Measurements from ENCODE around the gene ABCF2.

ABCF2 gene

DNA sequence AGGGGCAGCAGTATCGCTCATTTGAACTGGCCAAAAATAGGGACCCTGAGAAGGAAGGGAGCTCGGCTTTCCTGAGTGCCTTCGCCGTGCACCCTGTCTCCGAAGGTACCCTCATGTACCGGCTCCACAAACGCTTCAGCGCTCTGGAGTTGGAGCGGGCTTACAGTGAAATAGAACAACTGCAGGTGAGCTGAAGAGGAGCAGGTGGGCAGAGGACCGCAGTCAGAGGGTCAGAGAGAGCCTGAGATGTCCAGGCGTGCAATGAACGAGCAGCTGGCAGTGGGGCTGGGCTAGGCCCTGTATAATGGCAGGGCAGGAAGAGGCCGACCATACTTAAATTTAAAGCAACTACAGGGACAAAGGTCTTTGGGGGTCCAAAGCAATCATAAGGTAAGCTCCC, 9.4 kb upstream of the ABCF2 start:
- no peak for DNase-seq (ENCODE audit: low read depth in 1 of 2, low spot score in 1 of 2)
- TF ChIP-seq JUND (IDR thresholded peaks at IDR 0.05; ENCODE audit: low read depth), result no peak
- in situ Hi-C loops (cut with HindIII; ENCODE audit: low pct_unique_long_range_greater_than_20kb, low sequenced_read_pairs), result no loop called here

DNA sequence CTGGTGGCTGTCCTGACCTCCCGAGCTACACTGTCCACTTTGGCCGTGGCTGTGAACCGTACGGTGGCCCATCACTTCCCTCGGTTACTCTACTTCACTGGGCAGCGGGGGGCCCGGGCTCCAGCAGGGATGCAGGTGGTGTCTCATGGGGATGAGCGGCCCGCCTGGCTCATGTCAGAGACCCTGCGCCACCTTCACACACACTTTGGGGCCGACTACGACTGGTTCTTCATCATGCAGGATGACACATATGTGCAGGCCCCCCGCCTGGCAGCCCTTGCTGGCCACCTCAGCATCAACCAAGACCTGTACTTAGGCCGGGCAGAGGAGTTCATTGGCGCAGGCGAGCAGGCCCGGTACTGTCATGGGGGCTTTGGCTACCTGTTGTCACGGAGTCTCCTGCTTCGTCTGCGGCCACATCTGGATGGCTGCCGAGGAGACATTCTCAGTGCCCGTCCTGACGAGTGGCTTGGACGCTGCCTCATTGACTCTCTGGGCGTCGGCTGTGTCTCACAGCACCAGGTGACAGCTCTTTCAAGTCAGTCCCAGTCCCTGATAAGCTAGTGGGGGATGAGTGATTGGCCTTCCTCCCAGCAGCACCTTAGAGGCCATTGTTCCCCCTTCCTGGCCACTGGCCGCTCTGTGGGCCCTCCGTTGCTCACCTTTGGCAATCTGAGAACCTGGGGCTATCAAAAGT, 8.2 kb upstream of the ABCF2 start:
- no peak for DNase-seq (ENCODE audit: low read depth in 1 of 2, low spot score in 1 of 2)
- in situ Hi-C loops (cut with HindIII; ENCODE audit: low pct_unique_long_range_greater_than_20kb, low sequenced_read_pairs), result no loop called here
- no peak for TF ChIP-seq JUND (IDR thresholded peaks at IDR 0.05; ENCODE audit: low read depth)

DNA sequence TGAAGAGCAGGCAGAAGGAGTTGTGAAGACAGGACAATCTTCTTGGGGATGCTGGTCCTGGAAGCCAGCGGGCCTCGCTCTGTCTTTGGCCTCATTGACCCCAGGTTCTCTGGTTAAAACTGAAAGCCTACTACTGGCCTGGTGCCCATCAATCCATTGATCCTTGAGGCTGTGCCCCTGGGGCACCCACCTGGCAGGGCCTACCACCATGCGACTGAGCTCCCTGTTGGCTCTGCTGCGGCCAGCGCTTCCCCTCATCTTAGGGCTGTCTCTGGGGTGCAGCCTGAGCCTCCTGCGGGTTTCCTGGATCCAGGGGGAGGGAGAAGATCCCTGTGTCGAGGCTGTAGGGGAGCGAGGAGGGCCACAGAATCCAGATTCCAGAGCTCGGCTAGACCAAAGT, 6.8 kb upstream of the ABCF2 start:
- no peak for TF ChIP-seq JUND (IDR thresholded peaks at IDR 0.05; ENCODE audit: low read depth)
- in situ Hi-C loops (cut with HindIII; ENCODE audit: low pct_unique_long_range_greater_than_20kb, low sequenced_read_pairs), result no loop called here
- DNase-seq (ENCODE audit: low read depth in 1 of 2, low spot score in 1 of 2), result no peak

DNA sequence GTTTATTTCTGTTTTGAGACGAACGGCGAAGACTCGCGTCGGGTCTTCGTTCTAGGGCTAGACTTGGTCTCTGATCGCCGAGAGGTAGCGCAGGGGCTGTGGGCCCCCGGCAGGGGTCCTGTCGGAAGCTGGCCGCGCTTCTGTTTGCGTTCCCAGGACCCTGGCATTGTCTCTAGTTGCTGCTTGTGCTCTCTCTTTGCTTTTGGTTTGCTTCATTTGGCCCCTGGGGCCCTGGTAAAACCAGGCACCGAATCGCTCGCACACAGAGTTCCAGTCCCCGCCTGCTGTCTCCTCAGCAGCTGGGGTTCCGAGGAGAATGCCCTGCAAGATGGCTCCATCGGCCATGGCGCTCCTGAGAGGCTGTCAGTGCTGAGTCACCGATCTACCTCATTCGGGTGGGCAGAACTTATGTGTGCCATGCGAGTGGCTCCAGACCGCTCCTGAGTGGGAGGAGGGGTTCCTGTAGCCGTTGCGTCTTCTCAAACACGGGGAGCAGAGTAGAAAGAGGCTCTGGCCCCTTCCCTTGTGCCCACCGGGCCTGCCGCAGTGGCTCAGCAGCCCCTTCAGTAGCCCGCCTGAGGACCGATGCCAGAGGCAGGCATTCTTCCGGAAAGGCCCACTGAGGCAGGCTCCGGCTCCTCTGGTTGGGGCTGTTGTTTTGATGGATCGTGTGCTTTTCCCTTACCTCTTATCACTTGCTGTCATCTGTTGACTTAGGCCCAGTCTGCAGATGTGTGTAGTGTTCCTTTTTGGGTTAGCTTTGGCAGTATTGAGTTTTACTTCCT, 6.1 kb upstream of the ABCF2 start:
- TF ChIP-seq JUND (IDR thresholded peaks at IDR 0.05; ENCODE audit: low read depth), result no peak
- DNase-seq (ENCODE audit: low read depth in 1 of 2, low spot score in 1 of 2), result peak in 1 of 2 experiments; percentile 31
- in situ Hi-C loops (cut with HindIII; ENCODE audit: low pct_unique_long_range_greater_than_20kb, low sequenced_read_pairs), result no loop called here

DNA sequence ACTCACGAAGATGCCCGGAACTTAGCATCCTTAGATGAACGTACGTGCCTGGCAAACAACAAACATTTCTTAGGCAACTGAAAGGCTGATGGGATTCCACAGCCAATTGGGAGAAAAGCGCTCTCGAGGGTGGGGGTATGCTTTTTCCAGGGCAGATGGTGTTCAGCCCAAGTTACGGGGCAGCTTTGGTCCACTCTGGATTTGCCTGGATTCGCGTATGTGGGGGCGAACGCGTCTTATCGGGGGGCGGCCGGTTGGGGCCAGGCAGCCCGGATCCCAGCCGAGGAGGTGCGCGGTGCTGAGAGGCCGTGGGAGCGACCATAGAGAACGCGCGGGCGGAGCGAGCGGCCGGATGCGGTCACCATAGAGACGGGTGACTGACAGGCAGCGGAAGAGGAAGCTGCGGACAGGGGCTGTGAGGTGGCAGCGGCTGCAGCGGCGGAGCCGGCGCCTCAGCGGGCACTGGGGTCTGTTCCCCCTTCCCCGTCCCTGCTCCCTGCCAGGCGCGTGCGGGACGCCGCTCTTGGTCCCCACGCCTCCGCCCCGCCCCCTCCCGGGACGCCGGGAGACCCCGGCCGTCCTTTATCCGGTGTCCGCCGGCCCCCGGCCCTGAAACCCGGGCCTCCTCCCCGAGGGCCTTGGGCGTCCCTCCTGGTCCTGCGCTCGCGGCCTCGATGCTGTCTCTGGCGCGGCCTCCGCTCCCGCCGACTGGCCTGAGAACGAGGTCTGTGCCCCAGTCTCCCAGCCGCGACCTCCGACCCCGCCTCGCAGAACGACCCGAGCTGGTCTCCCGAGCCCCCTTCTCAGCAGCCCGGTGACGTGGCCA, 5.3 kb upstream of the ABCF2 start, which contains the start of gene CHPF2:
TSS of gene CHPF2 (plus strand) at position 393 of the 826 bp plus-strand sequence. CDS start 1,529 bp downstream, outside the sequence.
- in situ Hi-C loops (cut with HindIII; ENCODE audit: low pct_unique_long_range_greater_than_20kb, low sequenced_read_pairs), result no loop called here
- TF ChIP-seq JUND (IDR thresholded peaks at IDR 0.05; ENCODE audit: low read depth), result no peak
- peak; percentile 85 to 94 for DNase-seq (ENCODE audit: low read depth in 1 of 2, low spot score in 1 of 2)

DNA sequence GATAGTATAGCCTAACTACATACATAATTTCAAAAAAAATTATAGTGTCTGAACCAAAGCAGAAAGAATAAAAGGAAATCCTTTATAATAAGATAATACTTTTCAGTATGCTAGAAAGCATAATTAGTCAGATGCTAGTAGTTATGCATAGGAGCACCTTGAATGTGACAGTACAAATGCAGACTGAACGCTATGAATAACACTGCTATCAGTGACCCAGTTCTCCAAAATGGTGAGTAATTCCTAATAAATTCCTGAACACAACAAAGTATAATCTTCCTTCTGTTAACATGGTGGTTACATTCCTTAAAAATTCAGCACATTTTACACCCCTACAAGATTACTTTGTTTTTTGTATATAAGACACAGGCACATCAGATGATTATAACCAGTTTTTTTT, 4.1 kb upstream of the ABCF2 start:
- TF ChIP-seq JUND (IDR thresholded peaks at IDR 0.05; ENCODE audit: low read depth), result no peak
- in situ Hi-C loops (cut with HindIII; ENCODE audit: low pct_unique_long_range_greater_than_20kb, low sequenced_read_pairs), result no loop called here
- DNase-seq (ENCODE audit: low read depth in 1 of 2, low spot score in 1 of 2), result no peak

DNA sequence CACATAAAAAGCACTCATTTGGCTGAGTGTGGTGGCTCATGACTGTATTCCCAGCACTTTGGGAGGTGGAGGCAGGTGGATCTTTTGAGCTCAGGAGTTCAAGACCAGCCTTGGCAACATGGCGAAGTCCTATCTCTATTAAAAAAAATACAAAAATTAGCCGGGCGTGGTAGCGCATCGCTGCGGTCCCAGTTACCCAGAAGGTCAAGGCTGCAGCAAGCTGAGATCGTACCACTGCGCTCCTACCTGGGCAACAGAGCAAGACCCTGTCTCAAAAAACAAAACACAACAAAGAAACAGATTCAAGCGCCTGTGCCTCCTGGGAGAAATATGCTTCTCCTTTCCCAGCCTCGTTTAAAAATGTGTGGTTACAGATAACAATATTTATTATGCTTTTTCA, 2.2 kb upstream of the ABCF2 start:
- in situ Hi-C loops (cut with HindIII; ENCODE audit: low pct_unique_long_range_greater_than_20kb, low sequenced_read_pairs), result no loop called here
- no peak for DNase-seq (ENCODE audit: low read depth in 1 of 2, low spot score in 1 of 2)
- no peak for TF ChIP-seq JUND (IDR thresholded peaks at IDR 0.05; ENCODE audit: low read depth)

DNA sequence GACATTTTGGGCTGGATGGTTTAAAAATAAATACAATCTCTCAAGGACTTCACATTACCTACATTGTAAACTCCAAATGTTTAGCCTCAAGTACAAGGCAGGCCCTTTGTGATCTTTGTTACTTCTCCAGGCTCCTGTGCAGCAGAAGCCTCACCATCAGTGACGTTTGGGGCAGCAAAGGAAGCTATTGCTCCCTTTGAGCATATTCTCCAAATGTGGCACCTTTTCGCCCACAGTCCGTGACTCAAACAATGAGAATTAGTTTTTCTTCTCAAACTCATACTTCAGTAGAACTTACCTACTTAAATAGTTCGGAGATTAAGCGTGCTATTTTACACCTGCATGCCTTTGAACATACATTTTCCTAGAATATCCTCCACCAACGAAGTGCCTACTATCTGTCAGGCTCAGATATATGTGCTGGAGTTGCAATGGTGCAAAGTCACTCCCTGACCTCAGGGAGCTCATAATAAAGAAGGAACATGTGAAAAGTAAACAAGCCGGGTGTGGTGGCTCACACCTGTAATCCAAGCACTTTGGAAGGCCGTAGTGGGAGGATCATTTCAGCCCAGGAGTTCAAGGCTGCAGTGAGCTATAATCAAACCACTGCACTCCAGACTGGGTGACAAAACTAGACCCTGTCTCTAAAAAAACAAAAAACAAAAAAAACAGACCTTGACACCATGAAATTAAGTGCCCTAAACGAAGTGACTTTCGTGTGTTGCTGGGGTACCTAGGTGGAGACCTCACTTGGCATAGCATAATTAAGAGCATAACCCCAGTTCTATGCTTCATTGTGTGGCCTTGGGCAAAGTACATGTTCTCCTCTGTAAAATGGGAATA, 1.2 kb upstream of the ABCF2 start:
- no peak for DNase-seq (ENCODE audit: low read depth in 1 of 2, low spot score in 1 of 2)
- no peak for TF ChIP-seq JUND (IDR thresholded peaks at IDR 0.05; ENCODE audit: low read depth)
- in situ Hi-C loops (cut with HindIII; ENCODE audit: low pct_unique_long_range_greater_than_20kb, low sequenced_read_pairs), result no loop called here

DNA sequence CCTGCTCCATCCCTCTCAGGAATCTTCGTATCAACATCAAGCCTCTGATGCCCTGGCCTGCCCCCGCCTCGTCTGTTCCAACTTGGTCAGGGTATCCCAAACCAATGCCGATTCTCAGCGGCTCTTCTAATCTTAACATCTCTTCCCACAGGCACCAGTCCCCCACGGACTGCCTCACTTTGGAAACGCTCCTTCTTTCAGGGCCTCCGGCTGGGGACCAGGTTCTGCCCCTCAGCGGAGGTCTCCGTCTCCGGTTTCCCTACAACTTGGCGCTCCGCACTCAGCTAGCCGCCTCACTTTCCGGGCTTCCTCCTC, 488 bp downstream of the ABCF2 start:
- DNase-seq (ENCODE audit: low read depth in 1 of 2, low spot score in 1 of 2), result no peak
- in situ Hi-C loops (cut with HindIII; ENCODE audit: low pct_unique_long_range_greater_than_20kb, low sequenced_read_pairs), result no loop called here
- TF ChIP-seq JUND (IDR thresholded peaks at IDR 0.05; ENCODE audit: low read depth), result no peak

DNA sequence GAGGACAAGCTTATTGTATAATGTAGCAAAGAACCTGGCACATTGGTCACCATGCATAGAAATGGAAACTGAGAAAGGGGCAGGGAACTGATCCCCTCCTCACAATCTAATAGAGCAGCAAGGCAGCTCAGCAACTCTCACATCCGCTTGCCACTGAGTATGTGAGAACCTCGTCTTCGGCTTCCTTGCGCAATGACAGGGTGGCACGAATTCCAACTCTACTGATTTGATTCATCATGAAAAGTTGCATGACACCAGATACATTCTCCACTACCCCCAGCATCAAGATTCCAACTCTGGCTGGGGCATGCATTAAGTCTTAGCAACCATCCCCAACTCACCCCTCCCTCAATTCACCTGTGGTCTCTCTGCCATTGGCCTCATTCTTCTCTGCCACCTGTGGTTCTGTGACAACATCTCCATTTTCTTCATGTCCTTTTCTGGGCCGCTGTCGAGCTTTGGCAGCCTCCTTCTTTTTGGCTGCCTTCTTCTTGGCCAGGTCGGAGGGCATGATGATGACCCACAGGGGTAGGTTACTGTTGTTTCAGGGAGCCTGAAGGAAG, 976 bp downstream of the ABCF2 start:
- in situ Hi-C loops (cut with HindIII; ENCODE audit: low pct_unique_long_range_greater_than_20kb, low sequenced_read_pairs), result no loop called here
- TF ChIP-seq JUND (IDR thresholded peaks at IDR 0.05; ENCODE audit: low read depth), result no peak
- no peak for DNase-seq (ENCODE audit: low read depth in 1 of 2, low spot score in 1 of 2)

DNA sequence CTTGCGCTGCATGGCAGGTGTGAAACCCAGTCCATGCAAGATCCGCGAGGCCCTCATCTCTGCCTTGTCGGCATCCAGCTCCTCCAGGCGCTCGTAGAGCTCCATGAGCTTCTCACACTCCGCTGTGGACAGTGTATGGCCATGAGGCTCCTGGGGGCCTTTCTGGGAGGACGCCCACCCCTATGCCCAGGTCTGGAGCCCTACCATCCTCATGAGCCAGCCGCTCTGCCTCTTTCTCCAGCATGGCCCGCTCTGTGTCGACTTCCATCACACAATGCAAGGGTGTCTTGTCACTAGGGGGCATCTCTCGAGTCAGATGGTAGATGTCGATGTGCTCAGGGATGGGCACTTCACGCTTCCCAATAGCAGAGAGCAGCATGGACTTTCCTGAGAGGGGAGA, 3.3 kb downstream of the ABCF2 start:
- DNase-seq (ENCODE audit: low read depth in 1 of 2, low spot score in 1 of 2), result no peak
- in situ Hi-C loops (cut with HindIII; ENCODE audit: low pct_unique_long_range_greater_than_20kb, low sequenced_read_pairs), result no loop called here
- TF ChIP-seq JUND (IDR thresholded peaks at IDR 0.05; ENCODE audit: low read depth), result no peak

DNA sequence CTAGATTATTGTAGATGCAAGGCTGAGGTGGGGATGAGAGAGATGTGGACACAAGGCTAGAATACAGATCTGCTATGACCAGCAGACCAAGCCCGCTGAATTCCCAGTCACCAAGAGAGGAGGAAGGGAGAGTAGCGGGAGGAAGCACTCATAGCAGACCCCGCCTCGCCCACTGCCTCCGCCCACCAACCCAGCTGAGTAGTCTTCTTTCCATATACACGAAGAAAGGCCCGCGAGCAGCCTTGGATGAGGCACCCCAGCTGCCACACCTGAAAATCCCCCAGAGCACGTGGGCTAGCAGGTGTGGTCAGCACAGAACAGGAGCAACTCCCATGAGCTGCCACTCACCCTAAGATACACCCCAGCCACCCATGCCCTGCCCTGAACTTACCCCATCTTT, 8.8 kb downstream of the ABCF2 start:
- TF ChIP-seq JUND (IDR thresholded peaks at IDR 0.05; ENCODE audit: low read depth), result no peak
- in situ Hi-C loops (cut with HindIII; ENCODE audit: low pct_unique_long_range_greater_than_20kb, low sequenced_read_pairs), result no loop called here
- DNase-seq (ENCODE audit: low read depth in 1 of 2, low spot score in 1 of 2), result no peak
